A204.1 (cell line): ENCODE data around the gene ITK.

Experiments
- FAIRE-seq: peaks from 2 replicates; lab custom pipeline; 2012; peaks lifted over from hg19 to GRCh38; lab: Jason Lieb, UNC

The ITK gene

GRCh38 chr5:157180374-157181264, at the start of gene ITK:
Gene ITK (plus strand): TSS chr5:157180840. CDS start chr5:157180978, 138 bp downstream.
- FAIRE-seq, result no peak

GRCh38 chr5:157130925-157131324, 49.7 kb upstream of the ITK start:
- no peak for FAIRE-seq

- no peak for FAIRE-seq
Observed at GRCh38 chr5:157132281-157132612, 48.4 kb upstream of the ITK start.

- no peak for FAIRE-seq
Observed at GRCh38 chr5:157137691-157138090, 42.9 kb upstream of the ITK start.

- peak; percentile 99 for FAIRE-seq
Observed at GRCh38 chr5:157142317-157143126, 38.1 kb upstream of the ITK start, which contains the start of gene MED7. Gene MED7 (minus strand): TSS chr5:157142865. CDS start chr5:157139431, 3,434 bp downstream.

- no peak for FAIRE-seq
Observed at GRCh38 chr5:157143127-157143971, 37.3 kb upstream of the ITK start.

GRCh38 chr5:157148734-157149615, 31.7 kb upstream of the ITK start:
- FAIRE-seq, result peak; percentile 86

GRCh38 chr5:157150995-157151394, 29.6 kb upstream of the ITK start:
- FAIRE-seq, result no peak

- no peak for FAIRE-seq
Observed at GRCh38 chr5:157155297-157155696, 25.3 kb upstream of the ITK start.

- no peak for FAIRE-seq
Observed at GRCh38 chr5:157157293-157157891, 23.2 kb upstream of the ITK start.

GRCh38 chr5:157159209-157159751, 21.4 kb upstream of the ITK start:
- FAIRE-seq, result no peak

- FAIRE-seq, result no peak
Observed at GRCh38 chr5:157160001-157160400, 20.6 kb upstream of the ITK start.

- no peak for FAIRE-seq
Observed at GRCh38 chr5:157161996-157162395, 18.6 kb upstream of the ITK start.

- no peak for FAIRE-seq
Observed at GRCh38 chr5:157162919-157163510, 17.6 kb upstream of the ITK start.

- FAIRE-seq, result no peak
Observed at GRCh38 chr5:157164521-157164920, 16.1 kb upstream of the ITK start.

GRCh38 chr5:157165261-157165660, 15.4 kb upstream of the ITK start:
- FAIRE-seq, result no peak

GRCh38 chr5:157165668-157166067, 15.0 kb upstream of the ITK start:
- no peak for FAIRE-seq

- FAIRE-seq, result no peak
Observed at GRCh38 chr5:157166214-157167213, 14.1 kb upstream of the ITK start, which contains the start of gene GARIN3. Gene GARIN3 (minus strand): TSS chr5:157166264. CDS start chr5:157166168, 96 bp downstream.

- FAIRE-seq, result no peak
Observed at GRCh38 chr5:157167214-157167621, 13.4 kb upstream of the ITK start.
